Fibroblast of mammary gland (primary cell): ENCODE measurements around the gene RNF220.

Experiments
- DNase-seq: peaks from one replicate; pipeline ENCODE4 v3.0.0-alpha.2; 2010; ENCODE audit warnings: low read depth
- H3K4me3 ChIP-seq: 2 replicates; pipeline ENCODE4 v1.5.1; 2011; ENCODE audit warnings: low read depth, mild to moderate bottlenecking, low read length, moderate library complexity; ENCODE audit not compliant: control insufficient read depth
- CTCF ChIP-seq: conservative IDR thresholded peaks from 2 replicates; pipeline ENCODE4 v1.5.1; 2011; ENCODE audit warnings: low read depth, low read length, inconsistent platforms; ENCODE audit not compliant: control insufficient read depth, insufficient read depth

RNF220 gene

GRCh38 chr1:44646261-44647110 lies 241.4 kb downstream of the RNF220 start:
- no peak for TF ChIP-seq CTCF
- H3K4me3 ChIP-seq = no peak overlapping the region
- DNase-seq = peak; percentile 76

DNA sequence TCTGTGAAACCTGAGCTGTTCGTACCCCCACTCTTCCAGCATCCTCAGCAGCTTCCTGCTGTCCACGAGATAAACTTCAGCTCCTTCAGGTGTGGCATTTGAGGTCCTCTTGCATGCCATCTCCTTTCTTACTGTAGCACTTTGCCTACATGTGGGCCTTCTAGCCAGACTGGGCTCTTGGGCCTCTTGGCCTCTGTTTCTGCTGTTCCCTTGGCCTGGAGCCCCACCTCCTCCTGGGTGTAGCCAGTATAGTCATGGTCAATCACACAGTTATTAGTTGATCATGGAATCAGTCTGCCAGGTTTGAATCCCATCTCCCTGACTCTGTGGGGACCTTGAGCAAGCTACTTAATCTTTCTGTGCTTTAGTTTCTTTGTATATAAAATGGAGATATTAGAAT lies 242.8 kb downstream of the RNF220 start:
- no peak for TF ChIP-seq CTCF
- DNase-seq = peak; percentile 25
- H3K4me3 ChIP-seq = no peak overlapping the region

DNA sequence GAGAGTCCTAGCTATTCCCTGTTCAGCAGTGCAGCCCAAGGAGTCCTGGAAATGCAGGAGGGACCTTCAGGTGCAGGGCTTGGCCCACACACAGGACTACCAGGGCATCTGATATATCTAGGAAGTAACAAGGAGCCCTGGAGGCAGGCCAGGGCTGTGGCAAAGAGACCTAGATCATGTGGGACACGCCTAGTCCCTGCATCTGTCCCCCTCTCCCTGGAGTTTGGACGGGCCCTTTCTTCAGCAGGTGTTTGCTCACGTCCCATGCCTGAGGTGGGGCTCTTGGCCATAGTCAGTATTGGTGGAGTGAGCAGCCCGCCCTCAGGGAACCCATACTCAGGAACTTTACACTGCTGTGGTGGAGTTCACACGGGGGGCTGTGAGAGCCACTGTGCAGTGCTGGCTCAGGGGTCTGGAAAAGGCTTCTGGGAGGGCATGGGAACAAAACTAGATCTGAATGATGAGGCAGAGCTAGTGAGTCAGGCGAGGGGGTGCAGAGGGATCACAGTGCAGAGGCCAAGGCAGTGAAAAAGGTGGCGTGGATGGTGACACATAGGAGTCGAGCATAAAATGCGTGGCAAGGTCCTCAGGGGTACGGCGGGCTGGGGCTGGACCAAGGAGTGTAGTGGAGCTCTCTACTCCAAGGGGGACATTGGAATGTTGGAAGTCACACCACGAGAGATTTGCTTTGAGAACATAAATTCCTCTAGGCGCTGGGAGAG lies 243.6 kb downstream of the RNF220 start:
- no peak overlapping the region for H3K4me3 ChIP-seq
- DNase-seq = no peak
- TF ChIP-seq CTCF = no peak

GRCh38 chr1:44649788-44650158 lies 244.7 kb downstream of the RNF220 start:
- no peak overlapping the region for H3K4me3 ChIP-seq
- DNase-seq = no peak
- no peak for TF ChIP-seq CTCF

DNA sequence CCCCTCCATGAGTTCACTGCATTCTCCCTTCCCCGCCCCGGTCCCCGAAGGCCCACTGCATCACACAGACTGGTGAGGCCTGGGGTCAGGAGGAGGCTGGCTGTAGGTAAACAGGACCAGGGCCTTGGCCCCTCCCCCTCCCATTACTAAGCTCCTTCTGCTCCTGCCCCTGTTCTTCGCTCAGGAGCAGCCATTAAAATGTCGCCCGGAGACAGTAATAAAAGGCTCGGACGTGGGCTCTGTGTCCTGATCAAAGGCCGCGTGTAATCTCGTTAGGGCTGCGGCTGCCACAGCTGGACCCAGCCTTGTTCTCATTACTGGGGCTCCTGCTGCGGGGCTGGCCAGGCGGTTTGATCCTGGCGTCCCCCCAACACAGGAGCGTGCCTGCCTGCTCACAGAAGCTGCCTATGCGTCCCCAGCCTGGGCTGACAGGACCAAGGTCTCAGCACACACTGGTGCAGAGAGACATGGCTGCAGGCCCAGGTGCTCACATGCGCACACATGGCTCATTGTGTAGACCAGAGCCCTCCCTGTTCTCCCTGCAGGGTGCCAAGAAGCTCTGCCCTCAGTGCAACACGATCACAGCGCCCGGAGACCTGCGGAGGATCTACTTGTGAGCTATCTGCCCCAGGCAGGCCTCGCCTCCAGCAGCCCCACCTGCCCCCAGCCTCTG lies 245.2 kb downstream of the RNF220 start:
- no peak for DNase-seq
- TF ChIP-seq CTCF = no peak
- no peak overlapping the region for H3K4me3 ChIP-seq

GRCh38 chr1:44651069-44651468 lies 246.0 kb downstream of the RNF220 start:
- TF ChIP-seq CTCF = no peak
- DNase-seq = no peak
- H3K4me3 ChIP-seq = no peak overlapping the region
